ENCODE measurements around the gene VPS13A. TPM values are rescaled to one million over a fixed set of nuclear protein-coding genes. Genes with fewer than 3 reads are reported as not detected.

VPS13A gene
- total RNA-seq, 4 donors from 2014 or later = 30.1 to 125 (median 46.2) TPM

- Histone ChIP-seq H3K27ac (no peak overlapping the region), H3K9me3 (no peaks in the 10 kb centered on the region), H3K4me3 (no peak overlapping the region), H3K36me3 (no peaks in the 10 kb centered on the region), H3K27me3 (no peaks in the 10 kb centered on the region), H3K4me1 (no peaks in the 10 kb centered on the region)
- TF ChIP-seq, protein P1, sequence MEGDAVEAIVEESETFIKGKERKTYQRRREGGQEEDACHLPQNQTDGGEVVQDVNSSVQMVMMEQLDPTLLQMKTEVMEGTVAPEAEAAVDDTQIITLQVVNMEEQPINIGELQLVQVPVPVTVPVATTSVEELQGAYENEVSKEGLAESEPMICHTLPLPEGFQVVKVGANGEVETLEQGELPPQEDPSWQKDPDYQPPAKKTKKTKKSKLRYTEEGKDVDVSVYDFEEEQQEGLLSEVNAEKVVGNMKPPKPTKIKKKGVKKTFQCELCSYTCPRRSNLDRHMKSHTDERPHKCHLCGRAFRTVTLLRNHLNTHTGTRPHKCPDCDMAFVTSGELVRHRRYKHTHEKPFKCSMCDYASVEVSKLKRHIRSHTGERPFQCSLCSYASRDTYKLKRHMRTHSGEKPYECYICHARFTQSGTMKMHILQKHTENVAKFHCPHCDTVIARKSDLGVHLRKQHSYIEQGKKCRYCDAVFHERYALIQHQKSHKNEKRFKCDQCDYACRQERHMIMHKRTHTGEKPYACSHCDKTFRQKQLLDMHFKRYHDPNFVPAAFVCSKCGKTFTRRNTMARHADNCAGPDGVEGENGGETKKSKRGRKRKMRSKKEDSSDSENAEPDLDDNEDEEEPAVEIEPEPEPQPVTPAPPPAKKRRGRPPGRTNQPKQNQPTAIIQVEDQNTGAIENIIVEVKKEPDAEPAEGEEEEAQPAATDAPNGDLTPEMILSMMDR (IDR thresholded peaks at IDR 0.05) = no peak
- TF ChIP-seq POLR2AphosphoS5 (IDR thresholded peaks at IDR 0.05) (no peak), POLR2A (IDR thresholded peaks at IDR 0.05) (no peak), EP300 (IDR thresholded peaks at IDR 0.05) (no peak)
- 76% methylated on average over 12 of the region's 12 CpGs for WGBS
- DNase-seq (ENCODE audit: low spot score in 2 of 2) = no peak
Observed at GRCh38 chr9:77449240-77450084, 272.1 kb downstream of the VPS13A start.

DNA sequence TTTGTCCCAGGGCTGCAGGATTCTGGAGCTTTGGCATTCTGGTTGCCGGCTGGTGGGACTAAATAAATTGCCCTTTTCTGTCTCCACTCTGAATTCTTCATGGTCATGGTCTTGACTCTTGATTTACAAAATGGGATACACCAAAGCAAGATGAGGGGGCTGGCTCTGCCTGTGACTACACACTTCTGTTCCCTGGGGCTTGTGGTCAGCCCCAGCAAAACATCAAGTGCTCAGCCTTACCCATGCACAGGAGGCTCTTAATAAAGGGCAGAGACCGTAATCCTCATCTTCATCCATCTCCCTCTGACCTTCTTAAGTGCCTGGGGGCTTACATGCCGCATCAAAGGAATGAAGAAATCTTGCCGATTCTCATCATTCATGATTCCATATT lies 272.7 kb downstream of the VPS13A start:
- 85% methylated on average over 4 of the region's 4 CpGs for WGBS
- H3K27me3 ChIP-seq = no peaks in the 10 kb centered on the region
- no peak overlapping the region for H3K4me3 ChIP-seq
- no peaks in the 10 kb centered on the region for H3K4me1 ChIP-seq
- no peaks in the 10 kb centered on the region for H3K9me3 ChIP-seq
- H3K27ac ChIP-seq = no peak overlapping the region
- H3K36me3 ChIP-seq = no peaks in the 10 kb centered on the region
- no peak for DNase-seq (ENCODE audit: low spot score in 2 of 2)
- TF ChIP-seq EP300 (IDR thresholded peaks at IDR 0.05) (no peak), POLR2AphosphoS5 (IDR thresholded peaks at IDR 0.05) (no peak), POLR2A (IDR thresholded peaks at IDR 0.05) (no peak)
- TF ChIP-seq, protein P1 (IDR thresholded peaks at IDR 0.05) = no peak

DNA sequence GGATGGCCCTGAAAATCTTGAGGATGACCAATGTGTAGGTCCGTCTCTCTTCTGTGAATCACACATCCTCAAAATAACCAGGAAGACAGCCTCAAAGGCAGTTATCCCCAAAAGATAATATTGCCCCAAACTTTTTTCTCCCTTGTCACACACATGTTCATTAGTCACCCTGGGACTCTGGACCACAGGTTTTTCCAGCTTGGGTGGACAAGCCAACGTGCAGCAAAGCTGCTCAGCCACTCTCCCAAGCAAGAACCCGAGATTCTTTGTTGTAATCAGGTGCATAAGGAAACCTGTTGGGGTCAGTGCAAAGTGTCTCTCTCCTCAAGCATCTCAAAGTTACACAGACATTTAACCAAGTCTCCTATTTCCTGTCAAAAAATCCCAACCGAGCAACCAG lies 274.2 kb downstream of the VPS13A start:
- Histone ChIP-seq H3K27ac (no peak overlapping the region), H3K4me3 (no peak overlapping the region), H3K36me3 (no peaks in the 10 kb centered on the region), H3K27me3 (no peaks in the 10 kb centered on the region), H3K9me3 (no peaks in the 10 kb centered on the region), H3K4me1 (no peaks in the 10 kb centered on the region)
- TF ChIP-seq POLR2A (IDR thresholded peaks at IDR 0.05) = no peak
- no peak for TF ChIP-seq EP300 (IDR thresholded peaks at IDR 0.05)
- no peak for TF ChIP-seq POLR2AphosphoS5 (IDR thresholded peaks at IDR 0.05)
- TF ChIP-seq, protein P1 (IDR thresholded peaks at IDR 0.05) = no peak
- 89% methylated on average over 4 of the region's 4 CpGs for WGBS
- no peak for DNase-seq (ENCODE audit: low spot score in 2 of 2)

- Histone ChIP-seq H3K27ac (no peak overlapping the region), H3K9me3 (no peaks in the 10 kb centered on the region), H3K4me3 (no peak overlapping the region), H3K36me3 (no peaks in the 10 kb centered on the region), H3K27me3 (no peaks in the 10 kb centered on the region), H3K4me1 (peaks cover 10% of the 10 kb centered on the region)
- DNase-seq (ENCODE audit: low spot score in 2 of 2) = no peak
- 83% methylated on average over 14 of the region's 14 CpGs for WGBS
- no peak for TF ChIP-seq POLR2AphosphoS5 (IDR thresholded peaks at IDR 0.05)
- no peak for TF ChIP-seq POLR2A (IDR thresholded peaks at IDR 0.05)
- TF ChIP-seq, protein P1 (IDR thresholded peaks at IDR 0.05) = no peak
- TF ChIP-seq EP300 (IDR thresholded peaks at IDR 0.05) = no peak
Observed at GRCh38 chr9:77453825-77454647, 276.7 kb downstream of the VPS13A start.

GRCh38 chr9:77454663-77455062 lies 277.3 kb downstream of the VPS13A start:
- no peak for DNase-seq (ENCODE audit: low spot score in 2 of 2)
- Histone ChIP-seq H3K36me3 (no peaks in the 10 kb centered on the region), H3K9me3 (no peaks in the 10 kb centered on the region), H3K27ac (no peak overlapping the region), H3K4me3 (no peak overlapping the region), H3K27me3 (no peaks in the 10 kb centered on the region), H3K4me1 (peaks cover 10% of the 10 kb centered on the region)
- 90% methylated on average over 3 of the region's 3 CpGs for WGBS
- TF ChIP-seq EP300 (IDR thresholded peaks at IDR 0.05) (no peak), POLR2AphosphoS5 (IDR thresholded peaks at IDR 0.05) (no peak), POLR2A (IDR thresholded peaks at IDR 0.05) (no peak)
- TF ChIP-seq, protein P1 (IDR thresholded peaks at IDR 0.05) = no peak
